B cell (primary cell): ENCODE measurements around the gene OR10H1.

ENCODE experiments used
- CTCF ChIP-seq: fragments of 200-600 bp; IDR thresholded peaks from one replicate; pipeline ENCODE4 v1.8.0; 2022; ENCODE audit warnings: antibody characterized with exemption, mild to moderate bottlenecking
- EZH2 ChIP-seq: IDR thresholded peaks from 2 replicates; pipeline ENCODE4 v1.6.1; 2012; ENCODE audit warnings: borderline replicate concordance, low read depth, mild to moderate bottlenecking, moderate library complexity, low read length; ENCODE audit not compliant: insufficient read depth, poor library complexity, severe bottlenecking

GRCh38 chr19:15779756-15780476 is 35.5 kb downstream of the OR10H1 start:
- TF ChIP-seq CTCF (no peak), EZH2 (no peak)
